Progenitor cell of endocrine pancreas (in vitro differentiated cells): Measurements from ENCODE around the gene OSBPL8. TPM values are rescaled to one million over a fixed set of nuclear protein-coding genes. Genes with fewer than 3 reads are reported as not detected.

ENCODE experiments used
- DNase-seq: peaks from one replicate; pipeline ENCODE4 v3.0.0; 2021; ENCODE audit warnings: low spot score; ENCODE audit not compliant: unreplicated experiment
- H3K27ac Mint-ChIP-seq: 2 replicates; pipeline ENCODE4 v1.8.0; 2021; ENCODE audit warnings: mild to moderate bottlenecking, moderate library complexity, mixed read lengths
- H3K27me3 Mint-ChIP-seq: 2 replicates; pipeline ENCODE4 v1.8.0; 2021; ENCODE audit warnings: mixed read lengths
- H3K36me3 Mint-ChIP-seq: 2 replicates; pipeline ENCODE4 v1.8.0; 2022; ENCODE audit warnings: mixed read lengths; ENCODE audit not compliant: insufficient read depth
- H3K4me1 Mint-ChIP-seq: 2 replicates; pipeline ENCODE4 v1.8.0; 2021; ENCODE audit warnings: low read depth, mixed read lengths
- H3K4me3 Mint-ChIP-seq: 2 replicates; pipeline ENCODE4 v1.8.0; 2021; ENCODE audit warnings: low read depth, mild to moderate bottlenecking, moderate library complexity, mixed read lengths
- H3K9me3 Mint-ChIP-seq: 2 replicates; pipeline ENCODE4 v1.8.0; 2021; ENCODE audit warnings: low read depth, mixed read lengths
- CTCF ChIP-seq: fragments of 200-600 bp; sonication (generic); IDR thresholded peaks from one replicate; pipeline ENCODE4 v1.5.0; 2021; ENCODE audit warnings: antibody characterized with exemption, mild to moderate bottlenecking; ENCODE audit not compliant: unreplicated experiment
- total RNA-seq: library from RNA; stranded (reverse); gene quantifications from 2 replicates; pipeline ENCODE4 v1.2.1, GENCODE V29; 2021

OSBPL8 gene
- total RNA-seq, 1 donor from 2014 or later, result 65.3 TPM

GRCh38 chr12:76462668-76463224 lies 96.8 kb downstream of the OSBPL8 start:
- H3K4me1 Mint-ChIP-seq, result peaks cover 4% of the 10 kb centered on the region

GRCh38 chr12:76460807-76461206 lies 98.8 kb downstream of the OSBPL8 start:
- no peak for DNase-seq
- Mint-ChIP-seq H3K4me1 (peaks cover 4% of the 10 kb centered on the region), H3K27ac (no peak overlapping the region), H3K27me3 (no peaks in the 10 kb centered on the region), H3K36me3 (no peaks in the 10 kb centered on the region), H3K4me3 (no peak overlapping the region), H3K9me3 (no peaks in the 10 kb centered on the region)
- TF ChIP-seq CTCF, result no peak

More at GRCh38 chr12:76462668-76463224, 96.8 kb downstream of the OSBPL8 start:
- no peak for TF ChIP-seq CTCF
- DNase-seq, result no peak
- no peaks in the 10 kb centered on the region for H3K36me3 Mint-ChIP-seq
- H3K4me3 Mint-ChIP-seq, result no peak overlapping the region
- no peak overlapping the region for H3K27ac Mint-ChIP-seq
- no peaks in the 10 kb centered on the region for H3K27me3 Mint-ChIP-seq
- H3K9me3 Mint-ChIP-seq, result no peaks in the 10 kb centered on the region

GRCh38 chr12:76457818-76458217 lies 101.8 kb downstream of the OSBPL8 start:
- no peaks in the 10 kb centered on the region for H3K27me3 Mint-ChIP-seq
- H3K9me3 Mint-ChIP-seq, result no peaks in the 10 kb centered on the region
- DNase-seq, result no peak
- H3K4me3 Mint-ChIP-seq, result no peak overlapping the region
- TF ChIP-seq CTCF, result no peak
- peaks cover 4% of the 10 kb centered on the region for H3K4me1 Mint-ChIP-seq
- H3K27ac Mint-ChIP-seq, result no peak overlapping the region
- H3K36me3 Mint-ChIP-seq, result no peaks in the 10 kb centered on the region

GRCh38 chr12:76457010-76457409 lies 102.6 kb downstream of the OSBPL8 start:
- no peak for TF ChIP-seq CTCF
- H3K27me3 Mint-ChIP-seq, result no peaks in the 10 kb centered on the region

GRCh38 chr12:76455582-76456345 lies 103.8 kb downstream of the OSBPL8 start:
- no peaks in the 10 kb centered on the region for H3K4me1 Mint-ChIP-seq
- H3K27ac Mint-ChIP-seq, result no peak overlapping the region
- no peak overlapping the region for H3K4me3 Mint-ChIP-seq
- no peaks in the 10 kb centered on the region for H3K9me3 Mint-ChIP-seq
- peak; percentile 64 for TF ChIP-seq CTCF
- no peak for DNase-seq
- H3K27me3 Mint-ChIP-seq, result no peaks in the 10 kb centered on the region
- peaks cover 5% of the 10 kb centered on the region for H3K36me3 Mint-ChIP-seq

More at GRCh38 chr12:76457010-76457409, 102.6 kb downstream of the OSBPL8 start:
- H3K9me3 Mint-ChIP-seq, result no peaks in the 10 kb centered on the region
- H3K27ac Mint-ChIP-seq, result no peak overlapping the region
- no peak overlapping the region for H3K4me3 Mint-ChIP-seq
- peaks cover 5% of the 10 kb centered on the region for H3K36me3 Mint-ChIP-seq
- H3K4me1 Mint-ChIP-seq, result peaks cover 2% of the 10 kb centered on the region
- no peak for DNase-seq
